Islet of Langerhans (tissue), 1 donor: ENCODE results near the gene PILRA.
"Not testable (repeated sequence)": the region's sequence is repeated elsewhere in the genome, so short reads cannot be mapped to it uniquely, and the experiment has no call there.

Experiments
- FAIRE-seq: peaks from one replicate; lab custom pipeline; 2011; peaks lifted over from hg19 to GRCh38; lab: Jason Lieb, UNC

PILRA gene

DNA sequence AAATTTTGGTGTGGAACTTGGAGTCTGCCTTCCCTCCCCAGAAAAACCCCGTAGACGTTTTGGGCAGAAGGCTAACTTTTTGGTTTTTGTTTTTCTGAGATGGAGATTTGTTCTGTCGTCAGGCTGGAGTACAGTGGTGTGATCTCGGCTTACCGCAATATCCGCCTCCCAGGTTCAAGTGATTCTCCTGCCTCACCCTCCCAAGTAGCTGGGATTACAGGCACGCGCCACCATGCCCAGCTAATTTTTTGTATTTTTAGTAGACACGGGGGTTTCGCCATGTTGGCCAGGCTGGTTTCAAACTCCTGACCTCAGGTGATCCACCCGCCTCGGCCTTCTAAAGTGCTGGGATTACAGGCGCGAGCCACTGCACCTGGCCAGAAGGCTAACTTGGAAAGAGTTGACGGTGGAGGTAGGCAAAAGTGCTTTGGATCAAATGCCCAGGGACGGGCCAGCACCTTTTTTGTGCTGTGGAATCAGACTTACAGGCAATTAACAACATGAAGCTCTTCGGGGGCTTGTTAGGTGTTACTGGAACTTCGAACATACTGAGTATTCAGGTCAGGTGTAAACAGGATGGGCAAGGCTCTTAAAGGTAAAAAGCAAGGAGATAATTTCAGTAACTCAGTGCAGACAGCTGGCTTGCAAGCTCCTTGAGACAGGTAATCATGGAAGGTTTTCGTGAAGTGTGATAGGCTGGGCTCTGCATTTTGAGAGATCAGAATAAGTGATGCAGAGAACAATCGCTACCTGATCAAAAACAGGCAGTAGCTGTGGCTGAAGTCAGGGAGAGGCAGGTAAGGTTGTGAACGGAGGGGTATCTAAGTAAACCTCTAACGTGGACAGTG is 61.2 kb downstream of the PILRA start:
- FAIRE-seq: no peak

DNA sequence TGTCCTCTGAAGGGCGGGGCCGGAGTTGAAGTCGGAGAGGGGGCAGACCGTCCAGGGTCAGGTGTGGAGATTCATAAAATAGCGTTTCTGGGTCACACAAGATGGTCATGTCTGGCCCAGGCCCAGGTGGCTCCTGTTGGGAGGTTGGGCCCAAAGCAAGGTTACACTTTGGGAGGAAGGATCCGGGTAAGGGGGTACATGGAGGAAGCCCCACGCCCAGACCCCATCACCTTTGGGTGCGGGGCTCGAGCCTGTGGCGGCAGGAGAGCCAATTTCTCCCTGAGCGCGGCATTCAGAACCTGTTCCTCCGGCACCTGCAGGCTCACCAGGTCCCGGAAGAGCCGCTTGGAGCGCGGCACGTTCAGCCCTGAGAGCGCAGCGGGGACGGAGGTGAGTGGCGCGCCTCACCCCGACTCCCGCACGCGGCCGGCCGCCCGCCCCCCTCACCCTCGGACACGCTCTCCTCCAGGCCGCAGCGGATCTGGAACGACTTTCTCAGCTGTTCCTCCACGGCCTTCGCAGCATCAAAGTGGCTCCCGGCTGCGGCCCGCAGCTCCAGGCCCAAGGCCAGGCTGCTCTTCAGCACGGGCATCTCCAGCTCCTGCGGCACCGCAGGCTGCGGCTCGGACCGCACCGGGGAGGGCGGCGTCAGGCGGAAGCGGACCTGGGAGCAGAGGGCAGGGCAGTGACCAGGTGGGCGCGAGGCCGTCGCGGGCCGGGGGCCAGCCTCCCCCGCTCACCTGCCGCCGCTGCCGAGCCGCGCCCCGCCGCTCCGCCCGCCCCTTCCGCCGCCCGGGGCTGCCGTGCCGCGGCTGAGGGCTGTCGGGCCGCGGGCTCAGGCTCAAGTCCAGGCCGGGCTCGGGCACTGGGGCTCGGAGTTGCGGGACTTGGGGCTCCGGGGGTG is 62.4 kb downstream of the PILRA start:
- no peak for FAIRE-seq

GRCh38 chr7:100437150-100438100 is 64.1 kb downstream of the PILRA start:
- FAIRE-seq: no peak

GRCh38 chr7:100438172-100438571 is 64.9 kb downstream of the PILRA start:
- no peak for FAIRE-seq

DNA sequence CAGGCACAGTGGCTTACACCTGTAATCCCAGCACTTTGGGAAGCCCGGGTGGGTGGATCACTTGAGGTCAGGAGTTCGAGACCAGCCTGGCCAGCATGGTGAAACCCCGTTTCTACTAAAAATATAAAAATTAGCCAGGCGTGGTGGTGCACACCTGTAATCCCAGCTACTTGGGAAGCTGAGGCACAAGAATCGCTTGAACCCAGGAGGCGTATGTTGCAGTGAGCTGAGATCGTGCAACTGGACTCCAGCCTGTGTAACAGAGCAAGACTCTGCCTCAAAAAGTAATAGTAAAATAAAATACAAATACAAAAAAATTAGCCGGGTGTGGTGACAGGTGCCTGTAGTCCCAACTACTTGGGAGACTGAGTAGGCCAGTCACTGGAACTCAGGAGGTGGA is 65.4 kb downstream of the PILRA start:
- not testable (repeated sequence) for FAIRE-seq

- not testable (repeated sequence) for FAIRE-seq
Measured at GRCh38 chr7:100439244-100439643, 66.0 kb downstream of the PILRA start.

- no peak for FAIRE-seq
Measured at GRCh38 chr7:100441641-100442535, 68.6 kb downstream of the PILRA start.

DNA sequence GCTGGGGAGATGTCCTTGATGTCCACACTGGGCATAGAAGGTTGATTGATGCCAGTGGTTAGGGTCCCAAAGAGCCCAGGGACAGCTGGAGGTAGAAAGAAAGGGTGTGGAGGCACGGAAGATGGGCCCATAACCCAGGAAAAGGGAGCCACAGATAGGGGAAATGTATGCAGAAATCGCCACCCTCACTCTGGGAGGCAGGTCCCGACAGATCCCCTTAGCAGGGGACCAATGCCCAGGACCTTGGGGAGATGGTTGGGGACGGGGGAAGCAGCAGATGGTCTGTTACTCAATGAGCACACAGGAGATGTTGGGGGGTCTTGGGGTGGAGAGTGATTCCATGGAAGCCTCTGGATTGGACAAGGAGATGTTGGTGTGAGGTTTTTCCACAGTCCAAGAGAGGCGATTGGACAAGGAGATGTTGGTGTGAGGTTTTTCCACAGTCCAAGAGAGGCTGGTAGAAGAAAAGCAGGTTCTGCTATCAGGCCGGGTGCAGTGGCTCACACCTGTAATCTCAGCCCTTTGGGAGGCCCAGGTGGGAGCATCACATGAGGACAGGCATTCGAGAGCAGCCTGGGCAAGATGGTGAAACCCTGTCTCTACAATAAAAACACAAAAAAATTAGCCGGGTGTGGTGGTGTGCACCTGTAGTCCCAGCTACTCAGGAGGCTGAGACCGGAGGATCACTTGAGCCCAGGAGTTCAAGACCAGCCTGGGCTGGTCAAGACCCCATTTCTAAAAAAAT is 70.0 kb downstream of the PILRA start:
- no peak for FAIRE-seq

DNA sequence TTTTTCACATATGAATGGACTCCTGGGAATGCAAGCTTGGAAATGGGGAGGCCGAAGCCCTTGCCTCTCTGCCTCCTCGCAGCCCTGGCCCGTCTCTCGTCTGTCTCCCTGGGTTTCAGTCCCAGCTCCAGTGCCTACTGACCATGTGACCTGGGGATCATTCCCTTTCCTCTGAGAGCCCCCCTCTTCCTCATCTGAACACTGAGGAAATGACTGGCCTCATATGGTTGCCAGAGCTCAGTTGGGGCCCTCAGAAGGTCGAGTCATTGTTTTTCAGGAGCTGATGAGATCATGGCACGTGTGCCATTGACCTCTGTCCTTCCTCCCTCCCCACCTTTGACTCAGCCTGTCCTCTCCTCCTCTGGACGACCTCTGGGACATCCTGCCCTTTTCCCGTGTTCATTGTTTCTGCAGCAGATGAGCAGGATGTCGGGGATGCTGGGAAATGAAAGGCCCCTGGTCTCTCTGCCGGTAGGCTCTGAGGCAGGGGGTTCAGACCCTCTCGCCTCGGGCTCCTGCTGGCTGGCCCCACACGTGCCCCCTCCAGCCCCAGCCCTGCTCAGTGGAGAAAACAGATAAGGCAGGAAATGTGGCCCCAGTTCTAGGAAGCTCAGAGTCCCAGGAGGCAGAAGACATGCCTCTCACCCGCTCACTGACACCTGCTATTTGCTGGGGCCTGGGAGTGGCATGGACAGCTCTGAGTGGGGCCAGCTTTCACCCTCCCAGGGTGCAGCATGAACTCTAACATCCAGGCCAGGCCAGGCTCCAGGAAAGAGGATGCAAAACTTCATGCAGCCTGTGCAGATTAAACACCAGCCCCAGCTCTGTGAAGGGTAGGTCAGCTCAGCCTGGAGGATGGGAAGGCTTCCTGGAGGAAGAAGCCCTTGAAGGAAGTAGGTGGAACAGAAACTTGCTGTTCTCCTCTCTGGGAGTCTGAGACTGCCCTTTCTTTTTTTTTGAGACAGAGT is 71.3 kb downstream of the PILRA start:
- no peak for FAIRE-seq

DNA sequence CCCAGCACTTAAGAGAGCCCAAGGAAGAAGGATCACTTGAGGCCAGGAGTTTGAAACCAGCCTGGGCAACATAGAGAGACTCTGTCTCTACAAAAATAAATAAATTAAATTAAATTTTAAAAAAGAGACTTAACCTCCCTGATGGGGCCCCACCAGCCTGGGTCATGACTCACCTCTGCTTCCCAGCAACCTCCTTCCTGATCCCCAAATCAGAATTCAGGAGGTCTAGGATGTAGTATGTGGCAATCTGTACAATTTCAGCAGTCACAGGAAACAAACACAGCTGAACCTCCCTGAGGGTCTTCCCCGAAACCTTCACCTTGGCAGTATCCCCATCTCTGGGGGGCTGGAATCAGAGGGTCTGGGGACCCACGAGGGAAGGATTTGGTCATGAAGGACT is 72.8 kb downstream of the PILRA start:
- no peak for FAIRE-seq

GRCh38 chr7:100447363-100447762 is 74.1 kb downstream of the PILRA start:
- not testable (repeated sequence) for FAIRE-seq

DNA sequence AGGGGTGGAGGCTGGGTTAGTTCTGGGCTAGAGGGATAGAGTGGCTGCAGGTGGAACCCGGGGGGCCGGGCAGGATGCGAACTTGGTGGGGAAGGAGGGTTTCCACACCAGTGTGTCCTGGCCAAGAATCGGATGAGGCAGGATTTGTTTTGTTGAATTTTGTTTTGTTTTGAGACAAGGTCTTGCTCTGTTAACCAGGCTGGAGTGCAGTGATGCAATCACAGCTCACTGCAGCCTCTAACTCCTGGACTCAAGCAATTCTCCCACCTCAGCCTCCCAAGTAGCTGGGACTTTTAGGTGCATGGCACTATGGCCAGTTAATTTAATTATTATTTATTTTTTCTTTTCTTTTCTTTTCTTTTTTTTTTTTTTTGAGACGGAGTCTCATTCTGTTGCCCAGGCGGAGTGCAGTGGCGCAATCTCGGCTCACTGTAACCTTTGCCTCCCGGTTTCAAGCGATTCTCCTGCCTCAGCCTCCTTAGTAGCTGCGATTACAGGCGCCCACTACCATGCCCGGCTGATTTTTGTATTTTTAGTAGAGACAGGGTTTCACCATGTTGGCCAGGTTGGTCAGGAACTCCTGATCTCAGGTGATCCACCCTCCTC is 76.0 kb downstream of the PILRA start:
- FAIRE-seq: no peak
